OCI-M2 (cell line): ENCODE results near the gene CTNNA2.

Experiments
- DNase-seq: peaks from one replicate; lab custom pipeline; 2025; ENCODE audit not compliant: unreplicated experiment; lab: John Stamatoyannopoulos, UW

CTNNA2 gene

DNA sequence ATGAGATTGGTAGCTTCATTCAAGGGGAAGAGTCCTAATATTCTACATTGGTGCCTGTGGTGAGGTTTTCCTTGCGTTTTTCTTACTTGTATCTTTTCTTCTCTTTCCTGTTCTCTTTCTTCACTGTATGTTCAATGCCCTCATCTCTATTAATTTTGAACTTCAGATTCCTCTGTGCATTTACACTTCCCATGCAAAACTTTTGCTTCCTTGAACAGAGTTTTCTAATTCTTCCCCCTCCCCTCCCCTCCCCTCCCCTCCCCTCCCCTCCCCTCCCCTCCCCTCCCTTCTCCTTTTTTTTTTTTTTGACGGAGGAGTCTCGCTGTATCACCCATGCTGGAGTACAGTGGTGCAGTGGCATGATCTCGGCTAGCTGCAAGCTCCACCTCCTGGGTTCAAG, 403.4 kb downstream of the CTNNA2 start:
- no peak for DNase-seq

GRCh38 chr2:79920512-79921076, 407.7 kb downstream of the CTNNA2 start:
- DNase-seq, result no peak

- no peak for DNase-seq
Measured at GRCh38 chr2:79929624-79930023, 416.8 kb downstream of the CTNNA2 start.

GRCh38 chr2:79935046-79935732, 422.3 kb downstream of the CTNNA2 start:
- no peak for DNase-seq

DNA sequence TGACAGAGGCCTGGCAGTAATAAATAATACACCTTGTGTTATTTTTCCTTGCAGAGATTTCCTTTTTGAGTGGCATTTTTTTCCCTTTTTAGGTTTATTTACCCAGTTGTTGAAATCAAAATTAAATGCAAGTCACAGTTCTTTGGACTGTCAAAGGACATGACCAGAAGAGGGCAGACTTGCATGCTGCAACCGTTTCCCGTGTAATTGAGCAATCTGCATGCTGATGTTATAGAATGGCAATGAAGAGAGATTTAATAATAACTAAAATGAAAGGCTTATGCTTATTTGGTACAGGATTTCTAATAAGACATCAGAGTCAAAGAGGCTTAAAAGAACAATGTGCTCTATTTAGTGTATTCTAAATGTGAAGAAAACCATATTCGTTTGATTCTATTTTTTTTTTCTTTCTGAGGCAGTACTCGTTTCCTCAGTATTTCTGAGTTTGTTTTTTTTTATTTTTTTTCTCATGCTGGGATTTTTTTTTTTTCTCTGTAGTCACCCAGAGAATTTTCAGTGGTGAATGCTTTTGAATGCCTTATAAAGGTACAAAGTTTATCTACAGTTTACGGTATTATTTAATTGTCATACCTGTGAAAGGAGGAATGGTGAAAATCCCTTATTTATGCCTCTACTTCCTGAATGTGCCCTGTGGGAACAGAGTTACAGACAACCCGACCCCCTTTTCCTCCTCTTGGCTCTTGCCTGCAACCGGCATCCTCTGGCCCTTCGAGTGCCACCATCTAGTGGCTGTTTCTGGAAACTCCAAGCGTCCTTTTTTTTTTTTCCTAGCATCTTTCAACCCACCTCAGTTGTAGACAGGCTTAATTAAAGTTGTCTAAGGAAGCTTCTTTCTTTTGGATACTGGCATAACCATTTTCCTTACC, 423.2 kb downstream of the CTNNA2 start:
- DNase-seq, result peak; percentile 9

DNA sequence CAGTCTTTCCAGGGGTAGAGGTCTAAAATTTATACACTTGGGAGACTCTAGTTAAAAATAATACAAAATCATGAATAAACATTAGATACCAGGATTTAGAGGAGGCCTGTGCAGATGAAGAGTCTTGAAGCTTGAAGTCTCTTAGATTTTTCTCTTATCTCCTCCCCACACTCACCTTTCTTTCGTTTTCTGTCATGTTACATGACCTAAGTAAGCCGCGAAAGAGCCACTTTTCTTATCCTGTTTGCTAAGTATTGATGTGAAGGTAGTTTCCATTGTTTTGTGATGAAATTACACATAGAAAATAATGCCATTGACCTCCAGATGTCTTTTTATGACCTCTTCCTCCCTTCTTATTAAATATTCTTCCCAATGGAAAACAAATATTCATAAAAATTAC, 423.9 kb downstream of the CTNNA2 start:
- no peak for DNase-seq

GRCh38 chr2:79938648-79939047, 425.8 kb downstream of the CTNNA2 start:
- DNase-seq, result no peak

- no peak for DNase-seq
Measured at GRCh38 chr2:79940364-79940763, 427.5 kb downstream of the CTNNA2 start.

- DNase-seq, result no peak
Measured at GRCh38 chr2:79941179-79941578, 428.3 kb downstream of the CTNNA2 start.

- DNase-seq, result no peak
Measured at GRCh38 chr2:79944205-79944604, 431.4 kb downstream of the CTNNA2 start.

DNA sequence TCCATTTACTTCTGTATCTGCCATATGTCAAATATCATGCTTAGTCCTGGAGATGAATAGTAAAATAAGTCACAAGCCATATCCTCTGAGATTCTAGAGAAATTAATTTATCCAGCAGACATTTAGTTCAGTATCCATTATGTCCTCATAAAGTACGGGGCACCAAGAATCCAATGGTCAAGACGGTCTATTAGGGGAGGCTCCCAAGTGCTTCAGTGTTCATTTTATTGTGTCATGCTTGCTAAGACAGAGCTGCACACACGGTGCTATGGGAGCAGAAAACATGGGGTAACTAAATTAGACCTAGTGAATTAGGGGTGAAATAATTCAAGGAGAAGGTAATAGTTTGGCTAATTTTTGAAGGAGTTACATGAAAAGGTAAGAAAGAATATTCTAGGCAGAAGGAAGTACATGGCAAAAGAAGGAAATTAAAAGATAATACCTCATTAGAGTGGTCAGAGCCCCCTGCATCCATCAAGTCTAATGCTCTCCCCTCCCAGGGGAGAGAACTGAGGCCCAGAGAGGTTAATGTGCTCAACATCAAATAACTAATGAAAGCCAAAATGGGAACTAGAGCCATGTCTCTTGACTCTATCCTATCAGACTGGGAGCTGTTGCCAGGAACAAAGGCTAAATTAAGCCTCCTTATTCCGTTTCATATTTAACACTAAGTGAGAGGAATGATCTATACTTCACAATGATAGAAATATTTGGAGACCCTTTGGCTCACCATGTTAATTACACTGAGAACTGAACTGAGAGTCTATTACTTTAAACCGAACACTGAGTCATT, 433.0 kb downstream of the CTNNA2 start:
- no peak for DNase-seq

GRCh38 chr2:79947751-79948150, 434.9 kb downstream of the CTNNA2 start:
- DNase-seq, result no peak

DNA sequence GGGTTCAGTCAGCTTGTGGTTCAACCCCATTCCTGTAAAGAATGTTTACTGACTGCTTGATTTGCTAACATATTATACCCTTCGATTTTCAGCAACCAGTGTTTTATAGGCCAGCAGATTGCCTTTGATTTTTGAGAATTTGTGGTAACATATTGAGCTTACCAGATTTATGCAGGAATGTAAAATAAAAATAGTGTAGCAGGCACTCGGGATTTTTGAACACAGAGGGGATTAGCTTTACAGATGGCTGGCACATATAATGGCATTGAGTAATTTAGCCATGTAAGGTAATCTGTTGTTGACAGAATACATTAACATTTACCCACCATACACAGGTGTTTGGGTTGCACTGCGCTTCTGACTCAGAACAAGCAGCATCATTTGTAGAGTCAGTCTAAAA, 437.7 kb downstream of the CTNNA2 start:
- DNase-seq, result no peak

GRCh38 chr2:79952616-79953015, 439.8 kb downstream of the CTNNA2 start:
- DNase-seq, result no peak

GRCh38 chr2:79960035-79960434, 447.2 kb downstream of the CTNNA2 start:
- no peak for DNase-seq

DNA sequence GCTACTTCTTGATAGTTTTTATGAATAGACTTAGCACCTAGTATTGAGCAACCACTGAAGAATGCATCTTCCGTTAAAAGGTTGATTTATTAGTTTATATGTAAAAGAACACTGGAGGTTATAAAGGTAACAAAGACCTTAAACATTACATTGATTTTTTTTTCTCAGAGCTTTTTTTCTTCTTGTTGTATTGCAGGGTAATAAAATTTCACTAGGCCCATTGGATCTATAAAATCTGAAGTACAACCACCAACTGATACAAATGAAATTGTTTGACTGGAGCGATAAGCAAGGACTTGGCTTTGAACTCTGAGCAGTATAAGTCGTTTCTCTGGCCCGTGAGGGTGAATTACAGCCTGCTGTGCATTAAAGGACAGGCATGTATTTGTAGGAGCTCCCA, 447.7 kb downstream of the CTNNA2 start:
- no peak for DNase-seq

DNA sequence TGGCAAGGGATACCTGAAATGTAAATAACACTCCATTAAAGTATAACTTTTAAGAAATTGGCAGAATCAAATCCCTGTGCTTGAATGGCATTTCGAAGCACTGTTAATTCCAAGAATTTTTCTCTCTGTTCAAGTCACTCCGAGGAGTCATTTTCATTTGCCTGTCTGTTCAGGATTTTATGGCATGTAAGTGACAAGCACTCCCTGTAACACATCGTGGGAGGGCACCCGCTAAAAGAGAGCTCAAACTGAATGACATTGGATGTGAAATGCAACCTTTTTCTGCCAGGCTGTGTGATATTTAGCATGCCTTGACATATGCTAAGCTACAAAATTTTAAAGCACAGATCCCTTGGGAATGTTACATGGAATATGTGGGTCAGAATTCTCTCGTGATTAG, 452.1 kb downstream of the CTNNA2 start:
- no peak for DNase-seq

DNA sequence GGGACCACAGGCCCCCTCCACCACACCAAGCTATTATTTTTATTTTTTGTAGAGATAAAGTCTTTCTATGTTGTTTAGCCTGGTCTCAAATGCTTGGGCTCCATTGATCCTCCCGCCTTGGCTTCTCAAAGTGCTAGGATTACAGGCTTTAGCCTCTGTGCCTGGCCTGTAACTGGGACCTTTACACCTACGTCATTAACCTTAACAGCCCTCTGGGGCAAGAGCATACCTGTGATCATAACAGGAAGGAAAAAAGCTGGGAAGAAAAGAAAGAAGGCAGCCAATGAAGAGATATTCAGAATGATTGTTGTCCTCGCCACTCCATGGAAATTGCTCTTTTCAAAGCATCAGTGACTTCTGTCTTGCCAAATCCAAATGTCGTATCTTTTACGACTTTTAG, 453.5 kb downstream of the CTNNA2 start:
- no peak for DNase-seq

- DNase-seq, result no peak
Measured at GRCh38 chr2:79966882-79967281, 454.0 kb downstream of the CTNNA2 start.

GRCh38 chr2:79971807-79972206, 459.0 kb downstream of the CTNNA2 start:
- DNase-seq, result no peak

DNA sequence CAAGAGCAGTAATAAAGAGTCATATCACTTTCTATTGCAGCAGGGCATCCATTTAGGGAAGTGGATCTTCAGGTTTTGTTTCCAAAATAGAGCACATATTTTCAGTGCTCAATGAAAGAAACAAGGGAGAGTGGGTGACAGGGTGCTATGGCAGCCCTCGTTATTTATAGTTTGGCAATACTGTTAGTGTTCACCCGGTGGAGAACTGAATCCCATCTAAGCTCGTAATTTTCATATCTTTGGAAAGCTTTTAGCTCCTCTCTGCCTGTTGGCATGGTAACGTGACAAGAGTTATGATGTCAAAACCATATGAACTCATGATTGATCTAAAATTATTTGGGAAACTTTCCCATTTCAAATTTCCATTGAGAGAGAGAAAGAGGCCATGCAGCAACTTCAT, 459.8 kb downstream of the CTNNA2 start:
- DNase-seq, result no peak
